HG03108 (cell line): Measurements from ENCODE around the gene PLPPR1.
"Not testable (repeated sequence)": the region's sequence is repeated elsewhere in the genome, so short reads cannot be mapped to it uniquely, and the experiment has no call there.

Source experiments
- ATAC-seq: cut with Tn5 transposase; IDR thresholded peaks from one replicate; pipeline ENCODE4 v1.9.1; 2021; ENCODE audit warnings: moderate library complexity; ENCODE audit not compliant: unreplicated experiment

Gene PLPPR1

GRCh38 chr9:101121836-101122399 lies 93.4 kb downstream of the PLPPR1 start:
- ATAC-seq: no peak

GRCh38 chr9:101126556-101126955 lies 98.0 kb downstream of the PLPPR1 start:
- ATAC-seq: no peak

GRCh38 chr9:101127369-101127768 lies 98.8 kb downstream of the PLPPR1 start:
- not testable (repeated sequence) for ATAC-seq

- no peak for ATAC-seq
Measured at GRCh38 chr9:101128623-101129022, 100.1 kb downstream of the PLPPR1 start.

GRCh38 chr9:101130054-101130453 lies 101.5 kb downstream of the PLPPR1 start:
- no peak for ATAC-seq

GRCh38 chr9:101131326-101131725 lies 102.8 kb downstream of the PLPPR1 start:
- no peak for ATAC-seq

GRCh38 chr9:101132801-101133200 lies 104.3 kb downstream of the PLPPR1 start:
- no peak for ATAC-seq

- ATAC-seq: no peak
Measured at GRCh38 chr9:101138509-101138908, 110.0 kb downstream of the PLPPR1 start.

GRCh38 chr9:101139082-101139481 lies 110.6 kb downstream of the PLPPR1 start:
- ATAC-seq: no peak

- ATAC-seq: no peak
Measured at GRCh38 chr9:101140764-101141163, 112.2 kb downstream of the PLPPR1 start.

- ATAC-seq: no peak
Measured at GRCh38 chr9:101146508-101146907, 118.0 kb downstream of the PLPPR1 start.

GRCh38 chr9:101148344-101148743 lies 119.8 kb downstream of the PLPPR1 start:
- no peak for ATAC-seq

GRCh38 chr9:101158361-101158760 lies 129.8 kb downstream of the PLPPR1 start:
- no peak for ATAC-seq

- ATAC-seq: no peak
Measured at GRCh38 chr9:101162231-101162630, 133.7 kb downstream of the PLPPR1 start.

GRCh38 chr9:101165131-101165530 lies 136.6 kb downstream of the PLPPR1 start:
- no peak for ATAC-seq

- ATAC-seq: no peak
Measured at GRCh38 chr9:101167490-101168134, 139.1 kb downstream of the PLPPR1 start.

GRCh38 chr9:101172616-101173015 lies 144.1 kb downstream of the PLPPR1 start:
- ATAC-seq: no peak

GRCh38 chr9:101173907-101174306 lies 145.4 kb downstream of the PLPPR1 start:
- ATAC-seq: no peak

- no peak for ATAC-seq
Measured at GRCh38 chr9:101176384-101176783, 147.9 kb downstream of the PLPPR1 start.

- no peak for ATAC-seq
Measured at GRCh38 chr9:101184813-101185278, 156.3 kb downstream of the PLPPR1 start.

- no peak for ATAC-seq
Measured at GRCh38 chr9:101191723-101192122, 163.2 kb downstream of the PLPPR1 start.

GRCh38 chr9:101197026-101197425 lies 168.5 kb downstream of the PLPPR1 start:
- no peak for ATAC-seq

- no peak for ATAC-seq
Measured at GRCh38 chr9:101200852-101201251, 172.3 kb downstream of the PLPPR1 start.
